ENCODE data around the gene ERBB4. TPM values are rescaled to one million over a fixed set of nuclear protein-coding genes. Genes with fewer than 3 reads are reported as not detected.

The ERBB4 gene
- total RNA-seq, 2 experiments from 2014 or later, result not detected

DNA sequence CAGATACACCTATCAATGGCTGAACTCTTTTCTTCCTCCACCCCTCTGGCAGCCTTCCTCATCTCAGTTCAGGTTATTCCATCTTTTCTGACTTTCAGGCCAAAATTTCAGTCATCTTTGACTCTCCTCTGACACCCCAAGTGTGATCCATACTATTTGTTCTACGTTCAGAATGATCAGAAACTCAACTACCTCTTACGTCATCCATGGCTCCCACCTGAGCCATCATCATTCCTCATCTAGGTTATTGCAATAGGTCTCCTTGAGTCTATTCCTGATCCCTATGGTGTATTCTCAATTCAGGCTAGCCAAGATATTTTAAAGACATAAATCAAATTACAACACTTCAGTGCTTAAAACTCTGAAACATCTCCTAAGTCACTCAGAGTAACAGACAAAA is 589.7 kb downstream of the ERBB4 start:
- DNase-seq, result no peak
- no peaks in the 10 kb centered on the region for H3K27me3 ChIP-seq (ENCODE audit: control insufficient read depth in 1 of 2, insufficient read depth in 2 of 2, low read length in 2 of 2)
- TF ChIP-seq, protein P1, sequence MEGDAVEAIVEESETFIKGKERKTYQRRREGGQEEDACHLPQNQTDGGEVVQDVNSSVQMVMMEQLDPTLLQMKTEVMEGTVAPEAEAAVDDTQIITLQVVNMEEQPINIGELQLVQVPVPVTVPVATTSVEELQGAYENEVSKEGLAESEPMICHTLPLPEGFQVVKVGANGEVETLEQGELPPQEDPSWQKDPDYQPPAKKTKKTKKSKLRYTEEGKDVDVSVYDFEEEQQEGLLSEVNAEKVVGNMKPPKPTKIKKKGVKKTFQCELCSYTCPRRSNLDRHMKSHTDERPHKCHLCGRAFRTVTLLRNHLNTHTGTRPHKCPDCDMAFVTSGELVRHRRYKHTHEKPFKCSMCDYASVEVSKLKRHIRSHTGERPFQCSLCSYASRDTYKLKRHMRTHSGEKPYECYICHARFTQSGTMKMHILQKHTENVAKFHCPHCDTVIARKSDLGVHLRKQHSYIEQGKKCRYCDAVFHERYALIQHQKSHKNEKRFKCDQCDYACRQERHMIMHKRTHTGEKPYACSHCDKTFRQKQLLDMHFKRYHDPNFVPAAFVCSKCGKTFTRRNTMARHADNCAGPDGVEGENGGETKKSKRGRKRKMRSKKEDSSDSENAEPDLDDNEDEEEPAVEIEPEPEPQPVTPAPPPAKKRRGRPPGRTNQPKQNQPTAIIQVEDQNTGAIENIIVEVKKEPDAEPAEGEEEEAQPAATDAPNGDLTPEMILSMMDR (IDR thresholded peaks at IDR 0.05), result no peak
- ATAC-seq (ENCODE audit: poor library complexity), result no peak
- no peak overlapping the region for H3K4me3 ChIP-seq (ENCODE audit: low read length)
- Mint-ChIP-seq H3K9me3 (peaks cover 7% of the 10 kb centered on the region), H3K27ac (no peak overlapping the region), H3K36me3 (ENCODE audit: low read depth) (no peaks in the 10 kb centered on the region), H3K27me3 (no peaks in the 10 kb centered on the region), H3K4me1 (ENCODE audit: low read depth) (no peaks in the 10 kb centered on the region), H3K4me3 (no peak overlapping the region)
- H3K36me3 ChIP-seq (ENCODE audit: insufficient read depth, low read length), result no peaks in the 10 kb centered on the region
- intact Hi-C loops (cut with DNase I, micrococcal nuclease), result no loop called here
- no peak overlapping the region for H3K27ac ChIP-seq (ENCODE audit: low read depth in 1 of 2, low read length in 2 of 2)
- CTCF ChIA-PET, result no interaction called here
- no peaks in the 10 kb centered on the region for H3K4me1 ChIP-seq (ENCODE audit: insufficient read depth, low read length)
- POLR2A ChIA-PET, result no interaction called here
- no peaks in the 10 kb centered on the region for H3K9me3 ChIP-seq (ENCODE audit: control insufficient read depth in 1 of 2, insufficient read depth in 1 of 2, low read length in 2 of 2)

DNA sequence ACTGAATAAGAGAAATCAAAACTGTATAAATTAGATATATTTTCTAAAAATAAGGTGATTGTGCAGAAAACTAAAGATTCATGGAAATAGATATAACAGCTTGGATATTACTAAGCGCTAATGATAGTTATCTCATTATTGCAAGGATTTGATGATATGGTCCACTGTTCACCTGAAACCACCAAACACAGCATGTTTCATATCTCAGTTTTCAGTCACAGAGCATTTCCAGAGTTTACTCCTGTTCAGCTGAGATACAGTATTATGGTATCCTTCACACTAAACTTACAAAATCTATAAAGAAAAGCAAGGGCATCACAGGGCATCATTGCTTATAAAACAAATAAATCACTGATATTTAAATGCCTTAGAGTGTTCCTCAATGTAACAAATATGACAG is 591.6 kb downstream of the ERBB4 start:
- DNase-seq, result no peak
- ChIA-PET CTCF (no interaction called here), POLR2A (no interaction called here)
- Histone ChIP-seq H3K27ac (ENCODE audit: low read depth in 1 of 2, low read length in 2 of 2) (no peak overlapping the region), H3K4me1 (ENCODE audit: insufficient read depth, low read length) (no peaks in the 10 kb centered on the region), H3K9me3 (ENCODE audit: control insufficient read depth in 1 of 2, insufficient read depth in 1 of 2, low read length in 2 of 2) (no peaks in the 10 kb centered on the region), H3K27me3 (ENCODE audit: control insufficient read depth in 1 of 2, insufficient read depth in 2 of 2, low read length in 2 of 2) (no peaks in the 10 kb centered on the region), H3K4me3 (ENCODE audit: low read length) (no peak overlapping the region), H3K36me3 (ENCODE audit: insufficient read depth, low read length) (no peaks in the 10 kb centered on the region)
- no peak overlapping the region for H3K4me3 Mint-ChIP-seq
- peaks cover 4% of the 10 kb centered on the region for H3K9me3 Mint-ChIP-seq
- TF ChIP-seq, protein P1 (IDR thresholded peaks at IDR 0.05), result no peak
- H3K27me3 Mint-ChIP-seq, result no peaks in the 10 kb centered on the region
- H3K4me1 Mint-ChIP-seq (ENCODE audit: low read depth), result no peaks in the 10 kb centered on the region
- no peaks in the 10 kb centered on the region for H3K36me3 Mint-ChIP-seq (ENCODE audit: low read depth)
- H3K27ac Mint-ChIP-seq, result no peak overlapping the region
- ATAC-seq (ENCODE audit: poor library complexity), result no peak
- intact Hi-C loops (cut with DNase I, micrococcal nuclease), result no loop called here

DNA sequence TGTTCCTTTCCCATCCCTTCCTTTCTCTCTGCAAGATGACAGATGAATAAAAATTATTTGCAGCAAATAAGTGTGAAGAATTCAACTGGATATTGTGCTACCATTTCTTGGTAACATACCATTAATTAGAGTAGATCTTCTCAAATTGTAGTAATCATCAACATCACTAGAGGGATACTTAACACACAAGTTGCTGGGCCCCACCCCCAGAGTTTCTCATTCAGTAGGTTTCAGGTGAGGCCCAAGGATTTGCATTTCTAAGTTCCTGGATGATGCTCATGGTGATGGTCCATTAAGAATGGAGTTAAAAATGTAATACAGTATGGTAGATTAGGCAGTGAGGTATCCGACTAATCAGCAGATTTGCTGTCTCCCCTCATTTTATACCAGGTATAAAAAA is 594.0 kb downstream of the ERBB4 start:
- TF ChIP-seq, protein P1 (IDR thresholded peaks at IDR 0.05), result no peak
- Mint-ChIP-seq H3K4me3 (no peak overlapping the region), H3K27me3 (no peaks in the 10 kb centered on the region), H3K9me3 (peaks cover 4% of the 10 kb centered on the region), H3K27ac (no peak overlapping the region), H3K4me1 (ENCODE audit: low read depth) (no peaks in the 10 kb centered on the region), H3K36me3 (ENCODE audit: low read depth) (no peaks in the 10 kb centered on the region)
- Histone ChIP-seq H3K4me3 (ENCODE audit: low read length) (no peak overlapping the region), H3K27ac (ENCODE audit: low read depth in 1 of 2, low read length in 2 of 2) (no peak overlapping the region), H3K4me1 (ENCODE audit: insufficient read depth, low read length) (no peaks in the 10 kb centered on the region), H3K27me3 (ENCODE audit: control insufficient read depth in 1 of 2, insufficient read depth in 2 of 2, low read length in 2 of 2) (no peaks in the 10 kb centered on the region), H3K36me3 (ENCODE audit: insufficient read depth, low read length) (no peaks in the 10 kb centered on the region), H3K9me3 (ENCODE audit: control insufficient read depth in 1 of 2, insufficient read depth in 1 of 2, low read length in 2 of 2) (peaks cover 0 to 1% of the 10 kb centered on the region in 2 experiments)
- POLR2A ChIA-PET, result no interaction called here
- DNase-seq (no peak), ATAC-seq (ENCODE audit: poor library complexity) (no peak)
- CTCF ChIA-PET, result no interaction called here
- intact Hi-C loops (cut with DNase I, micrococcal nuclease), result no loop called here

Measured in CD4-positive, alpha-beta T cell (primary cell).